Naive B cell (primary cell): ENCODE data around the gene PARM1. TPM values are rescaled to one million over a fixed set of nuclear protein-coding genes. Genes with fewer than 3 reads are reported as not detected.

ENCODE experiments used
- ATAC-seq, 2 donors: fragments of 150-1000 bp; cut with Tn5 transposase; 2 replicates each; pipeline ENCODE4 v1.10.0; 2021; ENCODE audit warnings: low read depth in 2 of 2, mild to moderate bottlenecking in 2 of 2, moderate library complexity in 2 of 2
- DNase-seq: peaks from one replicate; pipeline ENCODE4 v3.0.0; 2022
- H3K27ac Mint-ChIP-seq, 6 donors: one replicate each; pipeline ENCODE4 v1.8.0; 2020 to 2022; ENCODE audit warnings: mild to moderate bottlenecking in 6 of 6, mixed read lengths in 6 of 6, moderate library complexity in 5 of 6, inconsistent platforms in 2 of 6
- H3K27me3 Mint-ChIP-seq, 3 donors: one replicate each; pipeline ENCODE4 v1.8.0; 2021 to 2022; ENCODE audit warnings: mixed read lengths in 3 of 3, mild to moderate bottlenecking in 1 of 3
- H3K36me3 Mint-ChIP-seq, 2 donors: one replicate each; pipeline ENCODE4 v1.8.0; 2020 to 2022; ENCODE audit warnings: mixed read lengths in 2 of 2, inconsistent platforms in 1 of 2, mild to moderate bottlenecking in 1 of 2
- H3K4me1 Mint-ChIP-seq, 3 donors: one replicate each; pipeline ENCODE4 v1.8.0; 2020 to 2022; ENCODE audit warnings: mixed read lengths in 3 of 3, inconsistent platforms in 1 of 3, mild to moderate bottlenecking in 1 of 3, moderate library complexity in 1 of 3
- H3K4me3 Mint-ChIP-seq, 8 donors: one replicate each; pipeline ENCODE4 v1.8.0; 2020 to 2022; ENCODE audit warnings: mild to moderate bottlenecking in 8 of 8, mixed read lengths in 8 of 8, moderate library complexity in 8 of 8, inconsistent platforms in 2 of 8
- H3K9me3 Mint-ChIP-seq, 7 donors: one replicate each; pipeline ENCODE4 v1.8.0; 2020 to 2022; ENCODE audit warnings: mixed read lengths in 7 of 7, mild to moderate bottlenecking in 5 of 7, inconsistent platforms in 2 of 7, moderate library complexity in 1 of 7
- polyA plus RNA-seq, 6 donors: library from polyadenylated mRNA; unstranded; fragments of 300-500 nt; fragmentation: Illumina TruSeq; gene quantifications; one replicate each; pipeline ENCODE4 v1.2.3, GENCODE V29; 2021; ENCODE audit warnings: low read depth in 6 of 6

The PARM1 gene
- polyA plus RNA-seq, 6 donors from 2014 or later = 6.6 to 24.8 (median 13.1) TPM

DNA sequence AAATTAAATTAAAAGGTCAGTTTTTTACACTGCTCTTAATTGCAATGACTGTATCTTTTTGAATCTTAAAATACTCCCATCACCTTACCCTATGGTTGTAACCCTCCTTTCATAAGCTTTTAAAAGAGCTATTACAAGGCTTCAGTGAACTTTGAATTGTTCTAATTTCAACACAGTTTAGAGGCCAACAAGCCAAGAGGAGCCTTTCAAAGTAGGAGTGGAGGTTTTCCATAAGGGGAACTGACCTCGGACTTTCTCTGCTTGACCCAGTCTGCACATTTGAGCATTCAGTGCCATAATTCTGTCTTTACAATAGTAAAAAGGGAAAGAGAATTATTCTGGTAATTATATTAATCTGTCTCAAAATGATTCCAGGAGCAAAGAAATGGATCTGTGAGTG is 98.9 kb downstream of the PARM1 start:
- Mint-ChIP-seq H3K27ac (peak overlapping the region in 1 of 6 donors; percentile 49), H3K36me3 (peaks cover 12 to 28% of the 10 kb centered on the region in 2 donors), H3K4me1 (peaks cover 26 to 40% (median 33%) of the 10 kb centered on the region in 3 donors), H3K4me3 (no peak overlapping the region), H3K27me3 (no peaks in the 10 kb centered on the region), H3K9me3 (peaks cover 6 to 19% (median 12%) of the 10 kb centered on the region in 7 donors)
- ATAC-seq (no peak), DNase-seq (no peak)

DNA sequence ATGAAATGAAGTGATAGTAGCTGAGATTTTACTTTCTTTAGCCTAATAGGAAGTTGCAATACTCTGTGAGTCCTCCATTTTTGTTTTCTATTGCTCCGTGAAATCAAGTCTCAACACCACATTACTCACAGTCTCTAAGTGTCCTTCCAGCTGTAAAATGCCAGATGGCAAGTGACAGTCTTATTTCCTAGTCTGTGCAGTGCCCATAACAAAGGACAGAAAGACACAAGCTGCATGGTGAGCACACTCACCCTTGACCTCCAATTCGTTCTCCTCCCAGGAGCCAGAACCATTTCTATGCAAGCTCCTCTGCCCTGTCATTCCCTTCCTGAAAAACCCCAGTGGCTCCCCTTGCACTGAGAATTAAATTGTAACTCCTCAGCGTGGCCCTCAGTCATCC is 101.6 kb downstream of the PARM1 start:
- no peaks in the 10 kb centered on the region for H3K27me3 Mint-ChIP-seq
- peak overlapping the region in 2 of 6 donors; percentile 44 to 91 for H3K27ac Mint-ChIP-seq
- peaks cover 7 to 24% of the 10 kb centered on the region in 2 donors for H3K36me3 Mint-ChIP-seq
- H3K4me3 Mint-ChIP-seq = peak overlapping the region in 1 of 8 donors; percentile 37
- ATAC-seq (no peak), DNase-seq (no peak)
- peaks cover 1 to 13% (median 7%) of the 10 kb centered on the region in 7 donors for H3K9me3 Mint-ChIP-seq
- H3K4me1 Mint-ChIP-seq = peaks cover 26 to 49% (median 41%) of the 10 kb centered on the region in 3 donors

DNA sequence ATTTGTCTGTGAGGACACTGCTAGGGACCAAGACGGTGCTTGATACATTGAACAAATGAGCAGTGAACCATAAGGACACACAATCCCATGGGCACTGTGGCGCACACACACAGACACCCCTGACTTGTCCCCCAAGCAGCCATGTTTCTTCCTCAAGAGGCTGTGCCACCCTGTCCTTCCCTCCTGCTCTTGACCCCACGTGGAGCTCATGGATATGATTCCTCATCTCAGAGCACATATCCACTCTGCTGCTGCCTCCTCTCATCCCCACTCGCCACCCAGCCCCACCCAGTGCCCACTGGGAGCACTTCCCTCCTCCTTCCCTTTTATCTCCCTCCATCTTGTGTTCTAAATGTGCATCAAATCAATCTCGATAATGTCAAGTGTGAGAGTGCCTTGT is 102.4 kb downstream of the PARM1 start:
- Mint-ChIP-seq H3K4me1 (peaks cover 26 to 47% (median 41%) of the 10 kb centered on the region in 3 donors), H3K27ac (peak overlapping the region in 4 of 6 donors; percentile 44 to 91 (median 64)), H3K27me3 (no peaks in the 10 kb centered on the region), H3K9me3 (peaks cover 0 to 13% (median 4%) of the 10 kb centered on the region in 7 donors), H3K4me3 (peak overlapping the region in 4 of 8 donors; percentile 10 to 73 (median 54)), H3K36me3 (peaks cover 12 to 24% of the 10 kb centered on the region in 2 donors)
- no peak for ATAC-seq
- DNase-seq = no peak

DNA sequence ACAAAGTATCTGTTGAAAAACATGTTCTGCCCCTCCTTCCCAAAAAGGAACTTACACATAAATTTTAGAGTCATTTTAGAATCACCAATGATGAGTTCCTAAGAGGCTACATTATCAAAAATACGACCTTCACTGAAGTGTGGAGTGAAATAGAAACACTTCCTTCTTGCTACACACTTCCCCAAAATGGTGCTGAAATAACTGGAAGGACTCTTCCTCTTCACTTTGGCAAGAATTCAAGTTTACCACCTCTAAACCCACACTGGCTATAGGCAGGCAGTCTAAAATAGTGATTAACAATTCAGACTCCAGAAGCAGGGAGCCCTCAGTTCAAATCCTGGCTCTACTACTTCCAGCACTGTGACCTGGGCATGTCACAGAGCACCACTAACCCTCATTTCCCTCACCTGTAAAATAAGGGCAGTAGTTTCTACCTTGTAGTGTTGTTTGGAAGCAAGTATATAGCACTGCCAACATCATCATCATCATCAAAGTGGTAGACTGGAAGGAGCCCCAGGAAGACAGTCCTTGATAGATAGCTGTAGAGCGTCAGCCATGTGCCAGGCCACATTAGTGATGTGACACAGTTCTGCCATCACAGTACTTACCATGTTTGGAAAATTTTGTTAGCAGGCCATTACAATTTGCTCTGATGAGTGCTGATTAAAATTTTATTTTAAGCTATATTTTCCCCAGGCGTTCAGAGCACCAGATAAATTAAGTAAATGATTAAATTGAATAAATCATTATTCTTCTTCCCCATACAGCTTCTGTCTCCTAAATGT is 103.3 kb downstream of the PARM1 start:
- peak overlapping the region in 5 of 6 donors; percentile 0 to 81 (median 44) for H3K27ac Mint-ChIP-seq

DNA sequence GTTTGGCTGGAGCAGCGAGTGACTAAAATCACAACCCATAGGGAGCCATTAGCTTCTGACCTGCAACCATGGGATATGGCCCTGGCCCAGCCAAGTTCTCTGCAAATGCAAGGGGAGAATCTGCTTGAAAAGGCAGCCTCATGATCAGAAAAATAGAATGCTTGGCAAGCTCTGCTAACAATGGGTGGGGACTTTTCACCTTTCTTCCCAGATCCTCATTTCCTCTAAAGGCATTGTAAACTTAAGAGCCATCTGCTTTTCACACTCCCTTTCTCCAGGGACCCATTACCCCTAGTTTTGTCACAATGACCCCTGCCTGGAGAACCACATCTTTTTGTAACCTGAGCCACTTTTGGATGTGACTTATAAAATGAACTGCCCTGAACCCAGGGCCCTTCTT is 104.3 kb downstream of the PARM1 start:
- no peaks in the 10 kb centered on the region for H3K27me3 Mint-ChIP-seq
- ATAC-seq (no peak), DNase-seq (no peak)
- peak overlapping the region in 2 of 6 donors; percentile 56 to 63 for H3K27ac Mint-ChIP-seq
- H3K4me3 Mint-ChIP-seq = peak overlapping the region in 1 of 8 donors; percentile 79
- peaks cover 16 to 24% of the 10 kb centered on the region in 2 donors for H3K36me3 Mint-ChIP-seq
- peaks cover 4 to 13% (median 6%) of the 10 kb centered on the region in 7 donors for H3K9me3 Mint-ChIP-seq
- H3K4me1 Mint-ChIP-seq = peaks cover 25 to 40% (median 40%) of the 10 kb centered on the region in 3 donors

More for the DNA sequence above, 103.3 kb downstream of the PARM1 start:
- no peaks in the 10 kb centered on the region for H3K27me3 Mint-ChIP-seq
- peaks cover 12 to 24% of the 10 kb centered on the region in 2 donors for H3K36me3 Mint-ChIP-seq
- peaks cover 25 to 43% (median 40%) of the 10 kb centered on the region in 3 donors for H3K4me1 Mint-ChIP-seq
- peaks cover 4 to 13% (median 4%) of the 10 kb centered on the region in 7 donors for H3K9me3 Mint-ChIP-seq
- peak; percentile 87 to 95 for ATAC-seq
- H3K4me3 Mint-ChIP-seq = peak overlapping the region in 6 of 8 donors; percentile 43 to 68 (median 48)
- peak; percentile 24 for DNase-seq

DNA sequence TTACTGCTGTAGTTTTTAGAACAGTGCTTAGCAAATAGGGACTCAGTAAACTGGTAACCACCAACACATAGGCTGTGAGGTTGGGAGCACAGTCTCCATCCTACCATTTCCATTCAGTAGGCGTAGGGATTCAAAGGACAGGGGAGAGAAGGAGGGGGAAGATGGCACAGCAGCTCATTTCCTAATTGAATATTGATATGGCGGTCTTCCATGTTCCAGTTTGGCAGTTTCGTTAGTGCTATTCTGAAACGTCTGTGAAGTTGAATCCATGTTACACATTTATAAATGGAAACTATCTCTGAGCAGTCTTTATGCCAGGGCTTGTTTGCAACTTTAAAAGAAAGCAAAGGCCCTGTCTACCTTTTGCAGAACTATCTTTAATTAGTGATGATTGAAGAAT is 105.5 kb downstream of the PARM1 start:
- Mint-ChIP-seq H3K4me3 (no peak overlapping the region), H3K27me3 (no peaks in the 10 kb centered on the region), H3K36me3 (peaks cover 16 to 24% of the 10 kb centered on the region in 2 donors), H3K9me3 (peaks cover 4 to 13% (median 6%) of the 10 kb centered on the region in 7 donors), H3K27ac (peak overlapping the region in 1 of 6 donors; percentile 71), H3K4me1 (peaks cover 25 to 40% (median 40%) of the 10 kb centered on the region in 3 donors)
- ATAC-seq (no peak), DNase-seq (no peak)

DNA sequence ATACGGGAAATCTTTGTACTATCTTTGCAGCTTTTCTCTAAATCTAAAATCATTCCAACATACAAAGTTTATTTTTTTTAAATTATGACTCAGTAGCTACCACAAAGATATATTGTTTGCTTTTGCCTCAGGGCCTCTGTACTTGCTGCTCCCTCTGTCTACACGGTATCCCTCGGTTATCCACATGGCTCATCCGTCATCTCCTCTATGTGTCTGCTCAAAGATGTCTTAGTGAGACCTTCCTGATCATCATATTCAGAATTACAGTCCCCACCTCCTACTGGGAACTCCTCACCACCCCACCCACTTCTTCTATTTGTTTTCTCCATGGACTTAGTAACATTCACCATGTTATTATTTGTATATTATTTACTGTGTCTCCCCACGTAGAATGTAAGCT is 107.8 kb downstream of the PARM1 start:
- peaks cover 12 to 28% (median 27%) of the 10 kb centered on the region in 3 donors for H3K4me1 Mint-ChIP-seq
- peaks cover 11 to 17% of the 10 kb centered on the region in 2 donors for H3K36me3 Mint-ChIP-seq
- peaks cover 0 to 10% (median 3%) of the 10 kb centered on the region in 7 donors for H3K9me3 Mint-ChIP-seq
- H3K27me3 Mint-ChIP-seq = no peaks in the 10 kb centered on the region
- no peak for DNase-seq
- no peak overlapping the region for H3K4me3 Mint-ChIP-seq
- ATAC-seq = no peak
- no peak overlapping the region for H3K27ac Mint-ChIP-seq

DNA sequence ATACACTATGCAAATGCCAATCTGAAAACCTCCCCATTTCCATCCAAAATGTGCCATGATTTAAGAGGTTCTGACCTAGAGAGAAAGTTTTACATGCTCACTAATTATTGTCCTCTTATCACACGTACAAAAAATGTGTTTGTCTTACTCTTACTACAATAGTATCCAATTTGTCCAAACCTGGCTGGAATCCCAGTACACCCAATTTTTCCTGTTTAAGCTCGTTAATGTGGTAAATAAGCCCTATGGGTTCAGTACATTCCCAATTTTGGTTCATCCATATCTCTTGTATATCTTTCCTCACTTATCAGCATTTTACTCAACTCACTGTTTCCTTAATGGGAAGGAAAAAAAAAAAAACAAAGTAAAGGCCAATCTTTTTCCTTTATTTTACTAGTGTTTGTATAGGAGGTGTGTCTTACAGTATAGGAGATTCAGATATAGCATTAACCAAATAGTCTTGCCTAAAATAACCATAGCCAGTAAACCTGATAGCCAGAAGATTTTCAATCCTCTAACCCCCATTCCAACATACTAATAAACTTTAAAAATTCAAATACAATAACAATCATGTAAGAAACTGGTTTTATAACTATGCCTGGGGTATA is 109.8 kb downstream of the PARM1 start:
- Mint-ChIP-seq H3K4me3 (no peak overlapping the region), H3K4me1 (peaks cover 16 to 23% (median 23%) of the 10 kb centered on the region in 3 donors), H3K36me3 (peaks cover 9 to 17% of the 10 kb centered on the region in 2 donors), H3K9me3 (peaks cover 0 to 10% (median 3%) of the 10 kb centered on the region in 7 donors), H3K27ac (peak overlapping the region in 1 of 6 donors; percentile 7), H3K27me3 (no peaks in the 10 kb centered on the region)
- ATAC-seq = no peak
- DNase-seq = no peak

DNA sequence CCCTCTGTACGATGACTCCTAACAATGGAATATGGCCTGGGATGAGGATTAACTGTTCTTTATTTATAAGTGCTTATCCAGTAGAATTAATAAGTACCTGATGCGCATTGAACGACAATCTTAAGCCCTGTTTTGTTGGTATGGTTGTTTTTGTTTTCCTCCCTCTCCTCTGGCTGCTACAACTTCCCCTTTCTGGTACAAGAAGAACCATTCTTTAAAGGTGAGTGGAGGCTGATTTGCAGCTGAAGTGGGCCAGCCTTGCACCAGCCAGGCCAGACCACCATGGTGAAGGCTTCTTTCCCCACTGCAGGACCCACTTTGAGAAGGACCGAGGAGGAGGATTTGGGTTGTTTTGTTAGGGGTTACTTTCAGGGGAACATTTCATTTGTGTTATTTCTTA is 113.3 kb downstream of the PARM1 start:
- H3K4me3 Mint-ChIP-seq = peak overlapping the region in 5 of 8 donors; percentile 13 to 67 (median 35)
- peaks cover 0 to 5% (median 2%) of the 10 kb centered on the region in 7 donors for H3K9me3 Mint-ChIP-seq
- peak; percentile 40 to 42 for ATAC-seq
- no peak overlapping the region for H3K27ac Mint-ChIP-seq
- H3K27me3 Mint-ChIP-seq = no peaks in the 10 kb centered on the region
- peaks cover 11 to 16% (median 15%) of the 10 kb centered on the region in 3 donors for H3K4me1 Mint-ChIP-seq
- H3K36me3 Mint-ChIP-seq = peaks cover 0 to 16% of the 10 kb centered on the region in 2 donors
- no peak for DNase-seq

DNA sequence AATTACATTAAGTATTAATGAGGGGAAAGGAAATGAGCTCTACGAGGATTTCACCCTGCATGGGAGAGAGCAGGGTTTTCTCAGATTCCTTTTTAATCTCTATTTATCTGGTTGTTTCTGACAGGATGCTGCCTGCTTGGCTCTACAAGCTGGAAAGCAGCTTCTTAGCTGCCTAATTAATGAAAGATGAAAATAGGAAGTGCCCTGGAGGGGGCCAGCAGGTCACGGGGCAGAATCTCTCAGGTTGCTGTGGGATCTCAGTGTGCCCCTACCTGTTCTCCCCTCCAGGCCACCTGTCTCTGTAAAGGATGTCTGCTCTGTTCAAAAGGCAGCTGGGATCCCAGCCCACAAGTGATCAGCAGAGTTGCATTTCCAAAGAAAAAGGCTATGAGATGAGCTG is 113.7 kb downstream of the PARM1 start:
- H3K9me3 Mint-ChIP-seq = peaks cover 0 to 5% (median 2%) of the 10 kb centered on the region in 7 donors
- peak overlapping the region in 3 of 6 donors; percentile 5 to 28 (median 6) for H3K27ac Mint-ChIP-seq
- peaks cover 0 to under 1% (median 0%) of the 10 kb centered on the region in 3 donors for H3K27me3 Mint-ChIP-seq
- peaks cover 11 to 15% (median 14%) of the 10 kb centered on the region in 3 donors for H3K4me1 Mint-ChIP-seq
- H3K36me3 Mint-ChIP-seq = peaks cover 0 to 13% of the 10 kb centered on the region in 2 donors
- DNase-seq = no peak
- ATAC-seq = peak in 1 of 2 donors; percentile 36
- H3K4me3 Mint-ChIP-seq = peak overlapping the region in 4 of 8 donors; percentile 13 to 67 (median 62)

DNA sequence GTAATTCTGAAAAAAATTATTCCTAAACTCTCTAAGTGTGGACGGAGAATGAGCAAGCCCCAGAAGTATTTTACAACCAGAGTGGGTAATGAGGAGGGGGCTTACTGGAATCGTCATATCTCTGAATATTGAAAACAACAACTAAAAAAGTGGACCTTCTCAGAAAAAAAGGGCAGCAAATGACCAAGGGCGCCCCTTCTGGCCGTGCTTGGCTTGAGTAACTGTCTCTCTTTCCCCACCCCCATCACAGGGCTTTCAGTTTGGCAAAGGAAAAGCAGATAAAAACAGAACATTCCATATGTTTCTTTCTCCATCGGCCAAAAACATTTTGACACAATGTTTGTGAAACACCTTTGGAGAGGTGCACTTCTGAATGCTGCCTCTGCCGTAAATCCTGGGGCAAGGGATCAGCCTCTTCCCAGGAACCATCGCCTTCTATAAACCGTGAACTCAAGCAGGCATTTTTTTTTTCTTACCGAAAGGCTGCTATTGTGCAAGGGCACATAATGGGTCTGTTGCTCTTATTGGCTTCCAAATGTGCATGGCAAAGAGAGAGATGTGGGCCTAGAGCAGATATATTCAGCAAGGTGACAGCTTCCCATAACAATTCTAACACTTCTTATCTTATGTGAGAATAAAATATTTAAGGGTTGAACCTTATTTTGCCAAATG is 115.4 kb downstream of the PARM1 start:
- Mint-ChIP-seq H3K36me3 (peaks cover 0 to 12% of the 10 kb centered on the region in 2 donors), H3K27me3 (peaks cover 0 to 9% (median 3%) of the 10 kb centered on the region in 3 donors), H3K27ac (no peak overlapping the region), H3K9me3 (peaks cover 0 to 5% (median 2%) of the 10 kb centered on the region in 7 donors), H3K4me3 (no peak overlapping the region), H3K4me1 (peaks cover 11 to 15% (median 14%) of the 10 kb centered on the region in 3 donors)
- DNase-seq (no peak), ATAC-seq (no peak)

DNA sequence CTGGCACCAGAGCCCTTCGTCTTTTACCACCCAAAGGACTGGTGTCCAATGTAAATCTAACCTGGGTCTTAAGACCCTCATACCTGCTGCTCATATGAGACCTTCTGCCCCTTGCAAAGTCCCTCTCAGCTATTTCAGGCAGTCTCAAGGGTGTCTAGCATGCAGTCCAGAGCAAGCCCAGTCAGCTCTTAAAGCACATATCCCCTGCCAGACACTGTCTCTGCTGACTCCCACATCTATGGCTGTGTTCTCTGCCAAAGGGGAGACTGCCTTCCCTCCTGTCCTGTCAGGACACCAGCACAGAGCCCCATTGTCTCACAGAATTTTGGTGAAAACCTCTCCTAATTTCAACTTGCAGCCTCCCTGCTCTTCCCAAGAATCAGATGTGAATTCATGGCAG is 118.5 kb downstream of the PARM1 start:
- peaks cover 0 to 4% of the 10 kb centered on the region in 2 donors for H3K36me3 Mint-ChIP-seq
- no peak overlapping the region for H3K27ac Mint-ChIP-seq
- DNase-seq (no peak), ATAC-seq (no peak)
- H3K4me3 Mint-ChIP-seq = no peak overlapping the region
- peaks cover 0 to 2% (median 0%) of the 10 kb centered on the region in 7 donors for H3K9me3 Mint-ChIP-seq
- H3K27me3 Mint-ChIP-seq = peaks cover 0 to 9% (median 3%) of the 10 kb centered on the region in 3 donors
- H3K4me1 Mint-ChIP-seq = peaks cover 9 to 13% (median 10%) of the 10 kb centered on the region in 3 donors

DNA sequence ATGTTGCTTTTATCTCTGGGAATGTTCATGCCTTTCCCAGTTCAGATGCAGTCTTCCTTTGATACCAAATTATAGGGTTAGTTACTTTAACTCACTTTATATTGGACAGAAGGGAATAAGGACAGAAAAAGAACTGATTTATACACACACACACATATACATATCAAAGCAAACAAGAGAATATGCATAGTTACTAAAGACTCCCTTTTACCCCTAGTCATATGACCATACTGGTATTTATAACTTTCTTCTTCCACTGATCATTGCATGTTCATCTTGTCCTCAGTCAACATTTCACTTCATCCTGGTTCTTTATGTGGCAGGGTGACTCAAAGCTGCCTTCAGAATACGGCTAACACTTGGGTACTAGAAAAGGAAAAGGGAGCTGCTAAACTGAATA is 120.4 kb downstream of the PARM1 start:
- no peak for ATAC-seq
- Mint-ChIP-seq H3K9me3 (peaks cover 0 to 2% (median 0%) of the 10 kb centered on the region in 7 donors), H3K27me3 (peaks cover 0 to 10% (median 3%) of the 10 kb centered on the region in 3 donors), H3K27ac (no peak overlapping the region), H3K36me3 (peaks cover 0 to 4% of the 10 kb centered on the region in 2 donors), H3K4me1 (peaks cover 0 to 6% (median 4%) of the 10 kb centered on the region in 3 donors), H3K4me3 (no peak overlapping the region)
- DNase-seq = no peak
